Adrenal gland (tissue), 12 donors: ENCODE results near the gene SULT1C4. TPM values are rescaled to one million over a fixed set of nuclear protein-coding genes. Genes with fewer than 3 reads are reported as not detected.

ENCODE experiments used
- DNase-seq, 7 donors: peaks; one replicate each; pipeline ENCODE4 v3.0.0-alpha.2; 2019 to 2020
- H3K27ac ChIP-seq, 5 donors: fragments of 200-600 bp; sonication (generic) in 4 of 5; 1 replicate in 3 of 5; 2 replicates in 2 of 5; pipeline versions ENCODE4 v1.5.1 to v1.8.0; 2016 to 2020; ENCODE audit warnings: mild to moderate bottlenecking in 1 of 5
- H3K27me3 ChIP-seq: fragments of 200-600 bp; 2 replicates; pipeline ENCODE4 v1.8.0; 2021
- H3K36me3 ChIP-seq, 2 donors: fragments of 200-600 bp; replicated peaks in 1 of 2; 1 replicate in 1 of 2; 2 replicates in 1 of 2; pipeline versions ENCODE4 v1.5.1 to v1.8.0; 2018 to 2022
- H3K4me1 ChIP-seq, 2 donors: fragments of 200-600 bp; replicated peaks in 1 of 2; 1 replicate in 1 of 2; 2 replicates in 1 of 2; pipeline versions ENCODE4 v1.5.1 to v1.8.0; 2018 to 2021
- H3K4me3 ChIP-seq, 4 donors: fragments of 200-600 bp; sonication (generic) in 3 of 4; one replicate each; pipeline ENCODE4 v1.5.1; 2016 to 2018
- H3K9me3 ChIP-seq, 3 donors: fragments of 200-600 bp; sonication (generic) in 1 of 3; replicated peaks in 1 of 3; 1 replicate in 2 of 3; 2 replicates in 1 of 3; pipeline versions ENCODE4 v1.5.1 to v1.8.0; 2016 to 2021
- CTCF ChIP-seq, 6 experiments: fragments of 450-650 bp in 4 of 6; fragments of 200-600 bp in 2 of 6; sonication (generic) in 1 of 6; IDR thresholded peaks; 1 replicate in 5 of 6; 2 replicates in 1 of 6; pipeline versions ENCODE4 v1.5.1 to v1.8.0; 2016 to 2021; ENCODE audit warnings: antibody characterized with exemption in 6 of 6, mild to moderate bottlenecking in 2 of 6, moderate library complexity in 1 of 6
- POLR2A ChIP-seq, 2 donors: fragments of 450-650 bp; IDR thresholded peaks; one replicate each; pipeline ENCODE4 v1.6.1; 2017; ENCODE audit warnings: antibody characterized with exemption in 2 of 2, mild to moderate bottlenecking in 2 of 2, moderate library complexity in 1 of 2
- WGBS, 4 donors: extraction: QIAGEN DNeasy Blood & Tissue Kit in 2 of 4; methylation state at CpG; one replicate each; pipeline versions ENCODE4 v1.1.5 to v1.1.7; 2013 to 2017; 5-methylcytosine and 5-hydroxymethylcytosine counted together
- intact Hi-C, 2 donors: fragments of 100-400 bp; cut with DNase I; formaldehyde crosslinking; loops; one replicate each; pipeline versions ENCODE4 v1.14.1 to v1.15.0; 2022 to 2023
- polyA plus RNA-seq, 3 donors: library from polyadenylated mRNA; stranded (reverse); fragments of 200-250 nt in 2 of 3; fragments of 350-450 nt in 1 of 3; fragmentation: Illumina TruSeq in 1 of 3; extraction: RNeasy Lipid Tissue Mini Kit (QIAGEN cat#74804) in 1 of 3; gene quantifications; one replicate each; pipeline ENCODE4 v1.2.3, GENCODE V29; 2013 to 2014
- total RNA-seq, 9 donors: library from RNA; depleted of rRNA in 4 of 9; stranded (reverse); fragments of >200 nt in 4 of 9; fragments of 120-200 nt in 1 of 9; fragmentation: NEBNext Ultra II Directional in 1 of 9; extraction: Animal tissue kit (Norgen Biotek cat#: 25700) in 1 of 9; gene quantifications; one replicate each; pipeline versions ENCODE4 v1.1.0 to v1.2.4, GENCODE V29; 2013 to 2023
- donor health status: healthy with polysubstance abuse.
- donor health status: Bipolar disorder and iron deficiency.
- donor health status: DM: yes; HTN: yes; CAD: no.
- donor health status: DM: no; HTN: no; CAD: no.
- donor health status: DM: no; HTN: no; CAD: no.
- donor health status: DM: yes; HTN: yes; CAD: no.

Gene SULT1C4
- total and polyA plus RNA-seq, 12 donors = 0.34 to 14.4 (median 1.6) TPM

DNA sequence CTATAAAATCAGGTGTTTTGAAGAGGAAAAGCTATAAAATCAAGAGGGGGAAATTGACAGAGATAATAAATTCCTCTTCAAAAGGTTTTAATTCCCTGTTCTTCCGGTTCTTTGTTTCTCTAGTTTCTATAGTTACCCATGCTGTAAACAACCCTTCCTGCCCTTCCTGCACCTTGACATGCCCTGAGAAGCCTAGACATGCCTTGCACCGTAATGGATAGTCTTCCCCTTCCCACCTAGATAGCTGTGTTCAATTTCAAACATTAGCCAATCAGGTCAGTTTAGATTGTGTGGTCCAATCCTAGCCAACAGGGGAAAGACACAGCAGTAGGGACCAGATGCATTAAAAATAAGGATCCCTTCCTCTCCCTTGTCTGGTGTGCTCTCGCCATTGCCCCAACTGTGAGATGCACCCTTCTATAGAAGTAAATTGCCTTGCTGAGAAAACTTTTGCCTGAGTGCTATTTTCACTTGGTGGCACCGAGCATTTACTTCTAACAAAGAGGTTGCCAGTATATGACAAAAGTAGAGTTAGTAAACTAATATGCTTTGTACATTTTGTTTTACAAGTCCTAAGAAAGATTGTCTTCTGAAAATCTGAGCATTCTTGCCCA is 27.1 kb downstream of the SULT1C4 start:
- H3K9me3 ChIP-seq = no peaks in the 10 kb centered on the region
- no peaks in the 10 kb centered on the region for H3K36me3 ChIP-seq
- intact Hi-C loops = no loop called here
- no peak overlapping the region for H3K27ac ChIP-seq
- WGBS, 4 donors = 77 to 89% (median 79%) methylated on average over 4 of the region's 4 CpGs
- H3K27me3 ChIP-seq = no peaks in the 10 kb centered on the region
- no peaks in the 10 kb centered on the region for H3K4me1 ChIP-seq
- no peak overlapping the region for H3K4me3 ChIP-seq
- no peak for DNase-seq
- TF ChIP-seq POLR2A (IDR thresholded peaks at IDR 0.05) = no peak
- TF ChIP-seq CTCF (IDR thresholded peaks at IDR 0.05) = no peak

GRCh38 chr2:108407864-108408729 is 30.3 kb downstream of the SULT1C4 start:
- 84 to 91% (median 87%) methylated on average over 6 of the region's 6 CpGs for WGBS, 4 donors
- Histone ChIP-seq H3K9me3 (no peaks in the 10 kb centered on the region), H3K27me3 (no peaks in the 10 kb centered on the region), H3K36me3 (no peaks in the 10 kb centered on the region), H3K4me3 (no peak overlapping the region), H3K4me1 (no peaks in the 10 kb centered on the region), H3K27ac (no peak overlapping the region)
- no peak for DNase-seq
- TF ChIP-seq CTCF (IDR thresholded peaks at IDR 0.05) (no peak), POLR2A (IDR thresholded peaks at IDR 0.05) (no peak)
- intact Hi-C loops = no loop called here

GRCh38 chr2:108409768-108410167 is 32.0 kb downstream of the SULT1C4 start:
- TF ChIP-seq POLR2A (IDR thresholded peaks at IDR 0.05) (no peak), CTCF (IDR thresholded peaks at IDR 0.05) (no peak)
- WGBS, 4 donors = 67 to 70% (median 68%) methylated on average over 1 of the region's 1 CpG
- no peaks in the 10 kb centered on the region for H3K36me3 ChIP-seq
- H3K9me3 ChIP-seq = no peaks in the 10 kb centered on the region
- H3K4me3 ChIP-seq = no peak overlapping the region
- no peaks in the 10 kb centered on the region for H3K4me1 ChIP-seq
- no peaks in the 10 kb centered on the region for H3K27me3 ChIP-seq
- no peak for DNase-seq
- no peak overlapping the region for H3K27ac ChIP-seq
- intact Hi-C loops = no loop called here

DNA sequence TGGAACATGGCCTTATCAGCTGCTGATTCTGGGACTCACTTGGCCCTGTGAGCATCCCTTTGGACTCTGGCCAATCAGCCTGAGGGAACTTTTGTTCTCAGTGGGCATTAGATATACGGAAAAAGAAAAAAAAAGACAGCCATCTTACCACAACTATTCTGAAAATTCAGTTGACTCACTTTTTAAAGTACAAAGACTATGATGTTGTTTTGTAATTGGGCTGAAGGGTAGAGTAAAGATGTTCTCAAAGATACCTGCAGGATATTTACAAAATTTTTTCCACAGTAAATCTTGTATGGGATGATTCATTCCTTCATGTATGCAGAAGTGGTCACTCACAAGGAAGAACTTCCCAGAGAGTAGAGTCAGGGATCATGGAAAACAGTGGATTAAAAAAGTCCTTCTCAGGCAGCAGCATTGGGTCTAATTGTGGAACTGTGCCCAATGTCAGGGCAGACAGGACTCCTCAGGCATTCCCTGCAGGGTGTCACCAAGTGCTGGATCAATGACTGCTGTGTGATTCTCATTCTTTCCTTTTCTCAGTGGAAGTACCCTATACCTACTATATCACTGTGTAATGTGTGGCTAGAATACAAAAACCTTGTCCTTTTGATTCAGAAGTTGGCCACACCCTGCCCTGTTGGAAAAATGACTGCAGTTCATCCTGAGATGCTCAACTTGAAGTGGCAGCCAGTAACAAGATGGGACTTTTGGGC is 35.4 kb downstream of the SULT1C4 start:
- WGBS, 4 donors = 36 to 56% (median 53%) methylated on average over 1 of the region's 1 CpG
- Histone ChIP-seq H3K4me1 (no peaks in the 10 kb centered on the region), H3K9me3 (no peaks in the 10 kb centered on the region), H3K36me3 (no peaks in the 10 kb centered on the region), H3K4me3 (no peak overlapping the region), H3K27ac (no peak overlapping the region), H3K27me3 (no peaks in the 10 kb centered on the region)
- intact Hi-C loops = no loop called here
- DNase-seq = no peak
- no peak for TF ChIP-seq POLR2A (IDR thresholded peaks at IDR 0.05)
- no peak for TF ChIP-seq CTCF (IDR thresholded peaks at IDR 0.05)
